HFF-Myc (cell line): Measurements from ENCODE around the gene PSMC3IP.

Source experiments
- DNase-seq: peaks from one replicate; pipeline ENCODE4 v3.0.0-alpha.2; 2011; ENCODE audit warnings: low read depth; ENCODE audit errors: extremely low read depth
- H3K4me3 ChIP-seq: replicated peaks from 2 replicates; pipeline ENCODE4 v1.5.1; 2011; ENCODE audit warnings: low read depth, mild to moderate bottlenecking, control low read depth, low read length
- TF ChIP-seq, protein P1 (sequence below): IDR thresholded peaks from 2 replicates; pipeline ENCODE4 v1.5.1; 2012; ENCODE audit warnings: mild to moderate bottlenecking, low read depth, low read length, control low read depth; ENCODE audit errors: missing control alignments

The PSMC3IP gene

DNA sequence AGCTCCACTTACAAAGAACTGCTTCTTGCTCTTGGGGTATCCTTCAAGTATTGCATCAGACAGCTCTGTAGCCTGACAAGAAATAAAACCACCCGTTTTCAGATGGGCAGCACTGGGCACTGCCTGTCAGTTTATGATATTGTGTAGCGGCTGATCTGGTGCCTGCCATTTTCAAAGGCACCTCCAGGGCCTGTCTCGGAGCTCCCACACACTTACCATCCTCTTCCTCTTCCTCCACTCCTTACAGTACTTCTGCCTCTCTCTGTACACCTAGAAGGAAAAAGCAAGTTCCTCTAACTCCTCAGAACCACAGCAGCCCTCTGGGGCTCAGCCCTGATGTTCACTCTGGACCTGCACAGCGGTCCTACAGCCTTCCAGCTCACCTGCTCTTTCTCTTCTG is 4.4 kb downstream of the PSMC3IP start:
- TF ChIP-seq, protein P1, sequence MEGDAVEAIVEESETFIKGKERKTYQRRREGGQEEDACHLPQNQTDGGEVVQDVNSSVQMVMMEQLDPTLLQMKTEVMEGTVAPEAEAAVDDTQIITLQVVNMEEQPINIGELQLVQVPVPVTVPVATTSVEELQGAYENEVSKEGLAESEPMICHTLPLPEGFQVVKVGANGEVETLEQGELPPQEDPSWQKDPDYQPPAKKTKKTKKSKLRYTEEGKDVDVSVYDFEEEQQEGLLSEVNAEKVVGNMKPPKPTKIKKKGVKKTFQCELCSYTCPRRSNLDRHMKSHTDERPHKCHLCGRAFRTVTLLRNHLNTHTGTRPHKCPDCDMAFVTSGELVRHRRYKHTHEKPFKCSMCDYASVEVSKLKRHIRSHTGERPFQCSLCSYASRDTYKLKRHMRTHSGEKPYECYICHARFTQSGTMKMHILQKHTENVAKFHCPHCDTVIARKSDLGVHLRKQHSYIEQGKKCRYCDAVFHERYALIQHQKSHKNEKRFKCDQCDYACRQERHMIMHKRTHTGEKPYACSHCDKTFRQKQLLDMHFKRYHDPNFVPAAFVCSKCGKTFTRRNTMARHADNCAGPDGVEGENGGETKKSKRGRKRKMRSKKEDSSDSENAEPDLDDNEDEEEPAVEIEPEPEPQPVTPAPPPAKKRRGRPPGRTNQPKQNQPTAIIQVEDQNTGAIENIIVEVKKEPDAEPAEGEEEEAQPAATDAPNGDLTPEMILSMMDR: no peak
- no peak overlapping the region for H3K4me3 ChIP-seq
- no peak for DNase-seq

DNA sequence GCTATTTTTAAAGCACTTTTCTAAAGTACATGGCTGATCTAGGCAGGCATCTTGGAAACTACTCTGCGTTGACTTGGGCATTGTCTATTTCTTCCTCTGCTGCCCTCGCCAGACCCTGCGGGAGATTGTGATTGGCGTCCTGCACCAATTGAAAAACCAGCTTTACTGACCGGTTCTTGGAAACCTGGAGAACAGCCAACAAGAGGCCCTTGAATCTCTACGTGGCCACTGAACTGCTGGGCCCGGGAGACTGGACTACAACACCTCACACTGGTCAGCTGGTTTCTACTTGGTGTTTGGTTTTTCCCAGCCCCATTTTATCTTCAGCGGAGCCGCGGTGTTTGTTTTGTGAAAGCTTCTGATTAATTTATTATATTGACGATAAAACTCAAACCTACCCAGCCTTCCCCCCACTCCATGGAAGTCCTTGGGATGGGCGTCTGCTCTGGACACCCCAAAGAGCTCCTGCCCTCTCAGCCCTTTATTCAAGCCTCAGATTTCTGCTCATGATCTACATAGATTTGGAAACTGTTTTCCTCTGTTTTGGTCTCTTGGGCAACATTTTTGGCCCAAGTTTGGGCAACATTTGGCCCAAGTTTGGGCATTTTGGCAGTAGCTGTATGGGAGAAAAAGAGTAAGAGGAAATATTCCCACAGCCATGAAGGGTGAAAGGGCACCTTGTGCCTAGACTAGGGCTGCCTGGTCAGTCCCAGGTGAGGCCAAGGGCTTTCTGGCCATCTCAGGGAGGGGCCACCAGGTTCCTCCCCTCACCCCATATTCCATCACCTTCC is 5.9 kb downstream of the PSMC3IP start:
- TF ChIP-seq, protein P1: no peak
- DNase-seq: no peak
- no peak overlapping the region for H3K4me3 ChIP-seq

DNA sequence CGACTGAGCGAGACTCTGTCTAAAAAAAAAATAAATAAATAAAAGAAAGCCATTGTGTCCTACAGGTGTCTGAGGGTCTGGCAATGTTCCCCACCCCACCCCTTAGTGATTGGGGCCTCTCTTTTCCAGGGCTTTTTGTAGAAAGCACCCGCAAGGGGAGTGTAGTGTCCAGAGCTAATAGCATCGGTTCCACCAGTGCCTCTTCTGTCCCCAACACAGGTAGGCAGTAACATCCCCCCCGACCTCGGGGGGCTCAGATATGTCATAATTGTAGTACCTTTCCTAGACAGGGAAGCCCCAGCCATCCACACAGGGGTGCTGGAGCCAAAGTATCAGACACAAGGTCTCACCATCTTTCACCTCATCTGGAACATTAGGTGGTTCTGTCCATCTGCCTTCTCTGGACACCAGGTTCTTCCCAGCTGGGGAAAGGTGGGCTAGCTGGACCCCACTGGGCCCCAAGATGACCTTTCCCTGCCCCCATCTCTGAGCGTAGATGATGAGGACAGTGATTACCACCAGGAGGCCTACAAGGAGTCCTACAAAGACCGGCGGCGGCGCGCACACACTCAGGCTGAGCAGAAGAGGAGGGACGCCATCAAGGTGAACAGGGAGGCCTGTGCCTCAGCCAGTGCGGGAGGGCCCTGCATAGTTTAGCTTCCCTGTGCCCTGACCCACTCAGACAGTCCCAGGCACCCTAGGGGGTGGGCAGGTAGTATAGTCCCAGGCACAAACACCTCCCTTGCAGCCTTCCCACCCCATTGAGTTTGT is 9.0 kb downstream of the PSMC3IP start:
- TF ChIP-seq, protein P1: no peak
- peak overlapping the region; percentile 80; the same call in 1 of the 2 replicates for H3K4me3 ChIP-seq
- DNase-seq: no peak

DNA sequence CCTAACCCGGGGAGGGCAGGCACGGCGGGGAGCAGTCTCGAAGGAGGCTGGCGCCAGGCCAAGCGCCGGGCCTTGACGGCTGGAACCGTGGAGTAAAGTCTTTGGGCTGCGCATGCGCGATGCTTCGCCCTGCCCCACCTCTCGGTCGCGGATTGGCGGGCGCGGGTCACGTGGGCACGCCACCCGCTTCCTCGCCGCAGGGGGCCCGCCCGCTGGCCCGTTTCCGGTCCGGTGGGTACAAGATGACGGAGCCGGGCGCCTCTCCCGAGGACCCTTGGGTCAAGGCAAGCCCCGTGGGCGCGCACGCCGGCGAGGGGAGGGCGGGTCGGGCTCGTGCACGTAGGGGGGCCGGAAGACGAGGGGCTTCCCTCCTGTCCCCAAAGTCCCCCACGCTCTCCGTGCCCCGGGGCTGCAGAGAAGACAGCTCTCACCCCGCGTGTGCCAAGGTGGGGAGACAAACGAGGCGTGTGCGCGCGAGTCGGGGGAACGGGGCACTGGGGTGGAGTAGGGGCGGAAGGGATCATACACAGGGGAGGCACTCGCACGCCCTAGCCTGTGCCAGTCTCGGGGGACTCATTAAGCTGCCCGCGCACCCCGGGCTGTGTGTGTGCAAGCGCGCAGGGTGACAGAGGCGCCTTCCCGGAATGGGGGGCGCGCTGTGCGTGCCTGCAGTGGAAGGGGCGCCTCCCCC is 10.5 kb downstream of the PSMC3IP start, which contains the start of gene MLX:
Gene MLX (plus strand): TSS at position 218 of the 691 bp plus-strand sequence. CDS start 25 bp downstream, at position 243.
- H3K4me3 ChIP-seq: peak within 1 kb of the TSS; percentile 80
- peak; percentile 61 for DNase-seq
- TF ChIP-seq, protein P1: no peak

DNA sequence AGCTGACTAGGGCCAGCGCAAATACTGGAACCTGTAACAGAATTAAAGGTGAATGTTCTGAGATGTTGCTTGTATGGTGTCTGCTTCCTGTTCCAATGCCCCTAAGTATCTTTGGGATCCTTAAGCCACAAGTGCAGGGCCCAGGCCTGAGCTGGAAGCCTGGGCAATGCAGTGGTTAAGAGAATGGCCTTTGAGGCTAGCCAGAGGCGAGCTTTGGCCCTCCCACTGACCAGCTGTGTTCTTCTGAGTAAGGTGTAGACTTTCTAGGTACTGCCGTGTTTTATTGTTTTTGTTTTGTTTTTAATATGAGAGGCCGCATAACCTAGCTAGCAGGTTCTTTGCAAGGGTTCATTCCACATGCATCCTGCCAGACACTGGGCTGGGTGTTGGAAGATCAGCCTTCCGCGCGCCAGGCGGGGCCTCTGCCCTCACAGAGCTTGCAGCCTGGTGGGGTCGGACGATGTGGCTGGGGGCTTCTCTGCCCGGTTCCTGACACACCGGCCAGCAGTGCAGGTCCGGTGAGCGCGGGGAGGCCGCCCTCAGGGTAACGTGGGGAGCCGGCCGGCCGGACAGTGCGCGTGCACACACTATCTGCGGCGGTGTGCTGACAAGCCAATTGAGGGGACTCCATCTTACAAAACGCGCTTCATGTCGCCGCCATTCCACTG is 11.2 kb downstream of the PSMC3IP start:
- H3K4me3 ChIP-seq: peak overlapping the region; percentile 80
- TF ChIP-seq, protein P1: no peak
- DNase-seq: no peak
